IgD-negative memory B cell (primary cell): ENCODE data around the gene EXOSC5. TPM values are rescaled to one million over a fixed set of nuclear protein-coding genes. Genes with fewer than 3 reads are reported as not detected.
A peak's percentile ranks its signal among the peaks of the same experiment; 100 is the strongest.

ENCODE experiments used
- H3K27ac Mint-ChIP-seq, 3 donors: one replicate each; pipeline ENCODE4 v1.8.0; 2020 to 2022; ENCODE audit warnings: mild to moderate bottlenecking in 3 of 3, mixed read lengths in 3 of 3, moderate library complexity in 1 of 3
- H3K27me3 Mint-ChIP-seq: one replicate; pipeline ENCODE4 v1.8.0; 2021; ENCODE audit warnings: mixed read lengths
- H3K36me3 Mint-ChIP-seq: one replicate; pipeline ENCODE4 v1.8.0; 2020; ENCODE audit warnings: mild to moderate bottlenecking, mixed read lengths
- H3K4me1 Mint-ChIP-seq, 3 donors: one replicate each; pipeline ENCODE4 v1.8.0; 2020 to 2022; ENCODE audit warnings: mixed read lengths in 3 of 3, mild to moderate bottlenecking in 1 of 3
- H3K4me3 Mint-ChIP-seq, 4 donors: one replicate each; pipeline ENCODE4 v1.8.0; 2020 to 2022; ENCODE audit warnings: mild to moderate bottlenecking in 4 of 4, mixed read lengths in 4 of 4, moderate library complexity in 3 of 4
- H3K9me3 Mint-ChIP-seq, 3 donors: one replicate each; pipeline ENCODE4 v1.8.0; 2020 to 2021; ENCODE audit warnings: mixed read lengths in 3 of 3, mild to moderate bottlenecking in 1 of 3
- polyA plus RNA-seq: library from polyadenylated mRNA; unstranded; fragments of 300-500 nt; fragmentation: Illumina TruSeq; gene quantifications from one replicate; pipeline ENCODE4 v1.2.3, GENCODE V29; 2021

EXOSC5 gene
- polyA plus RNA-seq, 1 donor from 2014 or later = 75.1 TPM

DNA sequence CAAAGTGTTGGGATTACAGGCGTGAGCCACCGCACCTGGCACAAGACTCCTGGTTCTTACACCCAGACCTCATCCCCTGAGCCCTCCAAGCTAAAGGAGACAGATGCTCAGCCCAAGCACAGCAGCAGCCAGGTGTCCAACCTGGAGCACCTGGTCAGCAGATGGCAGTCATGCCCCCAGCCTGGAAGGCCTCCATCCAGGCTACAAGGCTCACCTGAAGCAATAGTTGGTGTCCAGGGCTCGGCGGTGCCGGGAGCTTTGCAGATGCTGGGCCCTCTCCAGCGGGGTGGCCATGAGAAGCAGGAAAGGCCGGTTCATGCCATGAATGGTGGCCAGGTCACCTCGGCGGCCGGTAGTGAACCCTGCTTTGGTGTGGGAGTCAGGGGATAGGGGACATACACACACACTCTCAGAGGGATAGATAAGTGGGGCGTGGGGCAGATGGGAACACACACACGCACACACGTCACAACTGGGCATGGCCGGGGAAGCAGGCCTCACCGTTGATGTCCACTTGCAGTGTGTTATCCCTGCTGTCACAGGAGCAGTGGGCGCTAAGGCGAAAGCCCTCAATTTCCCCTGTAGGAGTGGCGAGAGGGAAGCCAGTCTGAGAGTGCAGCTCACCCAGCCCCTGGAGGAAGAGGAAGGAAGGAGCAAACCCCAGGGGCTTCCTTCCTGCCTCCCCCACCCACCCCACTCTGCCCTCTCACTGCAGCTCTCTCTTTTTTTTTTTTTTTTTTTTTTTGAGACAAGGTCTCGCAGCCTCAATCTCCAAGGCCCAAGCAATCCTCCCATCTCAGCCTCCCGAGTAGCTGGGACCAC, 55.3 kb downstream of the EXOSC5 start:
- H3K27me3 Mint-ChIP-seq = peaks cover 1% of the 10 kb centered on the region

DNA sequence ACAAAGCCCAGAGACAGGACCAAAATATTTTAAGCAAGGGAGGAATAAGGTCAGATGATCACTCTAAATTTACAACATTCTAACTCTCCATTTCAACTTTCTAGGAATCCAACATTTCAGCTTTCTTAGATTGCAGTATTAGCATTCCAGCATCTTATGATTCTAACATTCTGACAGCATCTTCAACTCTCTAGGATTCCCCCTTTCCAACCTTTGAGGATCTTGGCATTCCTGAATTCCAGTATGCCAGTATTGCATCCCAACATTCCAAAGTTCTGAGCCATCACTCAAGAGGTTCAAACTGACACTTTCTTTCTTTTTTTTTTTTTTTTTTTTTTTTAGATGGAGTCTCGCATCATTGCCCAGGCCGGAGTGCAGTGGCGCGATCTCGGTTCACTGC, 57.2 kb downstream of the EXOSC5 start:
- Mint-ChIP-seq H3K27me3 (peaks cover 1% of the 10 kb centered on the region), H3K4me1 (peaks cover 14 to 28% (median 22%) of the 10 kb centered on the region in 3 donors), H3K4me3 (no peak overlapping the region), H3K27ac (peak overlapping the region in 2 of 3 donors; percentile 16 to 65), H3K9me3 (no peaks in the 10 kb centered on the region), H3K36me3 (peaks cover 6% of the 10 kb centered on the region)

More for the DNA sequence above, 55.3 kb downstream of the EXOSC5 start:
- H3K4me3 Mint-ChIP-seq = peak overlapping the region in 2 of 4 donors; percentile 75 to 90
- H3K9me3 Mint-ChIP-seq = no peaks in the 10 kb centered on the region
- H3K4me1 Mint-ChIP-seq = peaks cover 12 to 22% (median 21%) of the 10 kb centered on the region in 3 donors
- peaks cover 6% of the 10 kb centered on the region for H3K36me3 Mint-ChIP-seq
- peak overlapping the region; percentile 63 to 88 (median 79) for H3K27ac Mint-ChIP-seq

Other genes starting within 250 kb of the EXOSC5 start
- not detected for gene CYP2S1, start 204.1 kb downstream of the EXOSC5 start, polyA plus RNA-seq
- 0.06 TPM for gene AXL, start 178.1 kb downstream of the EXOSC5 start, polyA plus RNA-seq
- gene HNRNPUL1, start 133.0 kb downstream of the EXOSC5 start, polyA plus RNA-seq = 80.9 TPM
- gene CCDC97, start 87.2 kb downstream of the EXOSC5 start, polyA plus RNA-seq = 34.5 TPM
- 49.3 TPM for gene TGFB1, start 43.4 kb downstream of the EXOSC5 start, polyA plus RNA-seq
- gene B9D2, start 33.2 kb downstream of the EXOSC5 start, polyA plus RNA-seq = 10.5 TPM
- 1.8 TPM for gene TMEM91, start 20.8 kb downstream of the EXOSC5 start, polyA plus RNA-seq
- 63.4 TPM for gene BCKDHA, start 459 bp upstream of the EXOSC5 start, polyA plus RNA-seq
- gene B3GNT8, start 30.0 kb upstream of the EXOSC5 start, polyA plus RNA-seq = 0.59 TPM
- 47.0 TPM for gene DMAC2, start 42.6 kb upstream of the EXOSC5 start, polyA plus RNA-seq
- not detected for gene ERICH4, start 45.8 kb upstream of the EXOSC5 start, polyA plus RNA-seq
- 30.8 TPM for gene CEACAM21, start 178.8 kb upstream of the EXOSC5 start, polyA plus RNA-seq
- not detected for gene CEACAM4, start 229.7 kb upstream of the EXOSC5 start, polyA plus RNA-seq